SKM-1 (cell line): ENCODE data around the gene ZNF837.
A peak's percentile ranks its signal among the peaks of the same experiment; 100 is the strongest.
"Not testable (repeated sequence)": the region's sequence is repeated elsewhere in the genome, so short reads cannot be mapped to it uniquely, and the experiment has no call there.

Source experiments
- DNase-seq: peaks from one replicate; lab custom pipeline; 2025; ENCODE audit not compliant: unreplicated experiment; lab: John Stamatoyannopoulos, UW

Gene ZNF837

GRCh38 chr19:58396691-58397532 lies 16.1 kb upstream of the ZNF837 start:
- DNase-seq, result no peak

- no peak for DNase-seq
Measured at GRCh38 chr19:58395979-58396627, 15.3 kb upstream of the ZNF837 start.

- DNase-seq, result no peak
Measured at GRCh38 chr19:58395220-58395978, 14.6 kb upstream of the ZNF837 start, which contains the start of gene RNF225. Gene RNF225 (plus strand): TSS chr19:58395656. CDS start chr19:58396090, 434 bp downstream.

- DNase-seq, result no peak
Measured at GRCh38 chr19:58394821-58395219, 14.0 kb upstream of the ZNF837 start.

- DNase-seq, result no peak
Measured at GRCh38 chr19:58393725-58394033, 12.8 kb upstream of the ZNF837 start.

GRCh38 chr19:58392945-58393724 lies 12.3 kb upstream of the ZNF837 start:
- no peak for DNase-seq

GRCh38 chr19:58388175-58388526 lies 7.3 kb upstream of the ZNF837 start:
- no peak for DNase-seq

- no peak for DNase-seq
Measured at GRCh38 chr19:58387338-58388174, 6.7 kb upstream of the ZNF837 start.

- DNase-seq, result peak; percentile 83
Measured at GRCh38 chr19:58386576-58387337, 5.9 kb upstream of the ZNF837 start, which contains the start of gene RPS5. Gene RPS5 (plus strand): TSS chr19:58387269. CDS start chr19:58388138, 869 bp downstream.

- no peak for DNase-seq
Measured at GRCh38 chr19:58385891-58386575, 5.2 kb upstream of the ZNF837 start.

GRCh38 chr19:58385313-58385890 lies 4.6 kb upstream of the ZNF837 start:
- DNase-seq, result no peak

- no peak for DNase-seq
Measured at GRCh38 chr19:58382997-58383603, 2.3 kb upstream of the ZNF837 start.

- no peak for DNase-seq
Measured at GRCh38 chr19:58381460-58382212, 806 bp upstream of the ZNF837 start.

- DNase-seq, result no peak
Measured at GRCh38 chr19:58380037-58380661, 681 bp downstream of the ZNF837 start.

- DNase-seq, result no peak
Measured at GRCh38 chr19:58379246-58379645, 1.6 kb downstream of the ZNF837 start.

GRCh38 chr19:58376724-58377123 lies 4.1 kb downstream of the ZNF837 start:
- DNase-seq, result not testable (repeated sequence)

GRCh38 chr19:58374200-58374599 lies 6.6 kb downstream of the ZNF837 start:
- no peak for DNase-seq
